Ovary (tissue), 9 donors: ENCODE results near the gene DCAF10. TPM values are rescaled to one million over a fixed set of nuclear protein-coding genes. Genes with fewer than 3 reads are reported as not detected.

Source experiments
- DNase-seq, 5 donors: peaks; one replicate each; pipeline ENCODE4 v3.0.0-alpha.2; 2019 to 2020
- H3K27ac ChIP-seq, 2 donors: fragments of 200-600 bp; one replicate each; pipeline versions ENCODE4 v1.5.1 to v1.8.0; 2019 to 2022
- H3K27me3 ChIP-seq: fragments of 200-600 bp; one replicate; pipeline ENCODE4 v1.8.0; 2022
- H3K36me3 ChIP-seq: fragments of 200-600 bp; sonication (generic); one replicate; pipeline ENCODE4 v1.5.1; 2019
- H3K4me1 ChIP-seq: one replicate; pipeline ENCODE4 v1.8.1; 2013; ENCODE audit warnings: mild to moderate bottlenecking, moderate library complexity; ENCODE audit not compliant: insufficient read depth
- H3K4me3 ChIP-seq: fragments of 200-600 bp; sonication (generic); one replicate; pipeline ENCODE4 v1.5.1; 2017
- H3K9me3 ChIP-seq, 2 donors: fragments of 200-600 bp in 1 of 2; sonication (generic) in 1 of 2; one replicate each; pipeline versions ENCODE4 v1.5.1 to v1.8.1; 2013 to 2019; ENCODE audit warnings: mild to moderate bottlenecking in 1 of 2, moderate library complexity in 1 of 2
- EP300 ChIP-seq: sonication (generic); formaldehyde crosslinking; IDR thresholded peaks from one replicate; pipeline ENCODE4 v1.6.1; 2017; ENCODE audit warnings: antibody characterized with exemption
- POLR2A ChIP-seq: fragments of 450-650 bp; IDR thresholded peaks from one replicate; pipeline ENCODE4 v1.6.1; 2017; ENCODE audit warnings: antibody characterized with exemption, mild to moderate bottlenecking, moderate library complexity
- WGBS, 3 donors: extraction: QIAGEN DNeasy Blood & Tissue Kit in 1 of 3; methylation state at CpG; one replicate each; pipeline versions ENCODE4 v1.1.5 to v1.1.7; 2013 to 2017; 5-methylcytosine and 5-hydroxymethylcytosine counted together
- intact Hi-C, 4 donors: fragments of 100-400 bp; cut with DNase I; formaldehyde crosslinking; loops; one replicate each; pipeline versions ENCODE4 v1.11.0 to v1.15.1; 2022 to 2023
- polyA plus RNA-seq, 2 donors: library from polyadenylated mRNA; stranded (reverse); fragments of 200-250 nt in 1 of 2; fragments of 350-450 nt in 1 of 2; fragmentation: Illumina TruSeq in 1 of 2; extraction: RNeasy Lipid Tissue Mini Kit (QIAGEN cat#74804) in 1 of 2; gene quantifications; one replicate each; pipeline ENCODE4 v1.2.3, GENCODE V29; 2013 to 2014
- total RNA-seq, 7 donors: library from RNA; depleted of rRNA in 2 of 7; stranded (reverse); fragments of >200 nt in 2 of 7; fragmentation: NEBNext Ultra II Directional in 3 of 7; extraction: Animal tissue kit (Norgen Biotek cat#: 25700) in 3 of 7; gene quantifications; one replicate each; pipeline versions ENCODE4 v1.1.0 to v1.2.4, GENCODE V29; 2016 to 2023
- TF ChIP-seq, protein P1 (sequence below), 3 donors: fragments of 450-650 bp in 2 of 3; fragments of 200-600 bp in 1 of 3; IDR thresholded peaks; one replicate each; pipeline versions ENCODE4 v1.5.1 to v1.8.0; 2016 to 2022; ENCODE audit warnings: antibody characterized with exemption in 3 of 3, mild to moderate bottlenecking in 1 of 3
- donor health status: DM: no; HTN: no; CAD: no; lungs with moderate emphysema.
- donor health status: DM: no; HTN: no; CAD: no.
- donor health status: Bipolar disorder and iron deficiency.
- donor health status: DM: yes; HTN: yes; CAD: no.
- donor health status: DM: no; HTN: no; CAD: no.
- donor health status: DM: yes; HTN: yes; CAD: no.

Gene DCAF10
- total and polyA plus RNA-seq, 9 donors: 9.0 to 39.8 (median 25.9) TPM

DNA sequence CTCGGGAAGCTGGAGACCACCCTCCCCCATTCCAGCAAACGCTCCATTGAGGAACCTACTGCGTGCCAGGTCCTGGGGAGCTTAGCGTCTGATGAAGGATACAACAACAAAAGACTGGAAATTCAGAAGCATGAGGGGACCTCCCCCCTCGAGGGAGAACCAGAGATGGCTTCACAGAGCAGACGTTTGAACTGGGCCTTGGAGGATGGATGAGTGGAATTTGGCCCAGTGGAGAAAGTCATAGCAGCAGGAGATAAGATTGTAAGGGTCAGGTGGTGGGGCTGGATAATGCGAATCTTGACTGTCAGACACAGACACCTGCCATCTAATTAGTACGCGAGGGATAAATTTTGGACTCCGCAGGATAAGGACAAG is 104.5 kb downstream of the DCAF10 start:
- no peaks in the 10 kb centered on the region for H3K27me3 ChIP-seq
- H3K4me1 ChIP-seq: peaks cover 6% of the 10 kb centered on the region
- intact Hi-C loops: no loop called here
- H3K36me3 ChIP-seq: no peaks in the 10 kb centered on the region
- 48 to 62% (median 49%) methylated on average over 10 of the region's 10 CpGs for WGBS, 3 donors
- H3K9me3 ChIP-seq: no peaks in the 10 kb centered on the region
- DNase-seq: no peak
- no peak for TF ChIP-seq EP300
- TF ChIP-seq, protein P1, sequence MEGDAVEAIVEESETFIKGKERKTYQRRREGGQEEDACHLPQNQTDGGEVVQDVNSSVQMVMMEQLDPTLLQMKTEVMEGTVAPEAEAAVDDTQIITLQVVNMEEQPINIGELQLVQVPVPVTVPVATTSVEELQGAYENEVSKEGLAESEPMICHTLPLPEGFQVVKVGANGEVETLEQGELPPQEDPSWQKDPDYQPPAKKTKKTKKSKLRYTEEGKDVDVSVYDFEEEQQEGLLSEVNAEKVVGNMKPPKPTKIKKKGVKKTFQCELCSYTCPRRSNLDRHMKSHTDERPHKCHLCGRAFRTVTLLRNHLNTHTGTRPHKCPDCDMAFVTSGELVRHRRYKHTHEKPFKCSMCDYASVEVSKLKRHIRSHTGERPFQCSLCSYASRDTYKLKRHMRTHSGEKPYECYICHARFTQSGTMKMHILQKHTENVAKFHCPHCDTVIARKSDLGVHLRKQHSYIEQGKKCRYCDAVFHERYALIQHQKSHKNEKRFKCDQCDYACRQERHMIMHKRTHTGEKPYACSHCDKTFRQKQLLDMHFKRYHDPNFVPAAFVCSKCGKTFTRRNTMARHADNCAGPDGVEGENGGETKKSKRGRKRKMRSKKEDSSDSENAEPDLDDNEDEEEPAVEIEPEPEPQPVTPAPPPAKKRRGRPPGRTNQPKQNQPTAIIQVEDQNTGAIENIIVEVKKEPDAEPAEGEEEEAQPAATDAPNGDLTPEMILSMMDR (IDR thresholded peaks at IDR 0.05): no peak
- TF ChIP-seq POLR2A: no peak
- peak overlapping the region; percentile 93 for H3K4me3 ChIP-seq
- H3K27ac ChIP-seq: no peak overlapping the region

DNA sequence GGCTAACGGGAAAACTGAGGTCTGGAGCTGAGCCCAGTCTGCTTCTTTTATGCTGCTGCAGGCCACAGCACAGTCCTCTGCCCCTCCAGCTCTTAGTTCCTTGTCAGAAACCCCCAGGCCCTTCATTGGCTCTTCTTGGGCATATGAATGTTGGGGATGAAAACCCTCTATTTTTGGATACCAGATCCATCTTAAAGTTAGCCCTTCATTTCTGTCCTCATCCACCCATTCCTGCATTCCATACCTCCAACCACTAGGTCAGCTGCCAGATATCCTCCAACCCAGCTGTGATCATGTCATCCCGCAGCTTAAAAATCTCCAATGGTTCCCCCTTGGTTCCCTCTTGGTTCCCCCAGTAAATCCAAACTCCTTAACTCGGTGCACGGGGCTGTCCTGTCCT is 105.2 kb downstream of the DCAF10 start:
- Histone ChIP-seq H3K27ac (no peak overlapping the region), H3K27me3 (no peaks in the 10 kb centered on the region), H3K4me3 (no peak overlapping the region), H3K36me3 (no peaks in the 10 kb centered on the region), H3K4me1 (peaks cover 6% of the 10 kb centered on the region), H3K9me3 (no peaks in the 10 kb centered on the region)
- no peak for TF ChIP-seq EP300
- TF ChIP-seq, protein P1 (IDR thresholded peaks at IDR 0.05): no peak
- no peak for TF ChIP-seq POLR2A
- no peak for DNase-seq
- 92 to 95% (median 94%) methylated on average over 4 of the region's 4 CpGs for WGBS, 3 donors
- intact Hi-C loops: no loop called here

DNA sequence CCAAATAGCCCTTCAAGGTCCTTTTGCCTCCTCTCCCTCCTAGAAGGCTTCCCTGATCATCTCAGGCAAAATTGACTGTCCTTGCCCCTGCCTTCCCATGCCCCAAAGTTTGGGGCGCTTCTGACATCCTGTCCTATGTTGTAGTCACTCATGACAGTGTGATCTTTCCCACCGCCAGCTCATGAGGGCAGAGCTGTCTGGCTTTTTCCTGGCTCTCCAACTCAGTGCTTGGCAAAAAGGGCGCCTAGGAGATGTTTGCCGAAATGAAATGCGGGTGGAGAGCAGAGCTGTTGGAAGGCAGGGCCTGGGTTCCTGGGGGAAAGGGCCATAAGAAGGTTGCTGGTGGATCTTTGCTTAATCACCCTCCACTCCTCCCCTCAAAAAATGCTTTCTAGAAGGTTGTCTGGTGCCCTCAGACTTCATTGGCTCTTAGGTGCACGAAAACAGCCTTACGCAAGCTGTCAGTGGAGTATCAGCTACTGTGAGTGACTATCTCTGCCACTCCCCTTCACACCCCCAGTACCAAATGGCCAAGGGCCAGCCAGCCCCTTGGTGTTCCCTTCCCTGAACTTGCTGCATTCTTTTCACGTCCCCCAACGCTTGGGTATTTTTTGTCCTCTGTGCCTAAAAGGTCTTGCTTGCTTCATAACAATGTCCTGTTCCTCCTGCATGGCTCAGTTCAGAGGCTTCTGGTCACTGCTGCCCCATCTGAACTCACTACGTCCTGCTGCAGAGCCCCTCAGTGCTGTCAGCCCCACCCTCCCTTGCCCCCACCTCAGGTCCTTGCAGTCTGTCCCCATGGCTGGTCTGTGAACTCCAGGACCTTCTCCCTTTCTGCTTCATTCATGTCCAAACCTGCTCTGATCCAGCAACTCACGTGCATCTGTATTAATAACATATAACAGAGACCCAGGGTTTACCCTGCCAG is 106.0 kb downstream of the DCAF10 start:
- peak in 1 of 5 donors; percentile 19 for DNase-seq
- intact Hi-C loops: no loop called here

DNA sequence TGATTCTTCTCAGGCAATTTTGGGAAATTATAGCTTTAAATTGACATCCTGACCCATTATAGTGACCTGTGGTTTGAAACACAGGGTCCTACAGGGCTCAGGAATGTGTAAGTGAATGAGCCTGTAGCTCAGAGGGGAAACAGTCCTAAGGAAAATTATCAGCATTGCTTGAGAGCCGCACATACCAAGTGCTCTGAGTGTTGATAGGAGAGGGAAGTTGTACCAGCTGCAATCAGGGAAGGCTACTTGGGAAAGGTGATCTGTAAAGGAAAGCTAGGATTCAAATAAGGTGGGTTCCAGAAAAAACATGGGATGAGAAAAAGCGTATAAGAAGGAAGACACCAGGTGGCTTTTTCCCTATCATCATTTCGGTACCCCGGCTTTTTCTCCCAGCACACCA is 107.7 kb downstream of the DCAF10 start:
- H3K9me3 ChIP-seq: no peaks in the 10 kb centered on the region
- no peak overlapping the region for H3K27ac ChIP-seq
- no peaks in the 10 kb centered on the region for H3K36me3 ChIP-seq
- peaks cover 4% of the 10 kb centered on the region for H3K4me1 ChIP-seq
- H3K27me3 ChIP-seq: no peaks in the 10 kb centered on the region
- no peak overlapping the region for H3K4me3 ChIP-seq
- DNase-seq: no peak
- TF ChIP-seq POLR2A (no peak), EP300 (no peak)
- TF ChIP-seq, protein P1 (IDR thresholded peaks at IDR 0.05): no peak
- 59 to 94% (median 69%) methylated on average over 4 of the region's 4 CpGs for WGBS, 3 donors
- intact Hi-C loops: no loop called here

More for the DNA sequence above, 106.0 kb downstream of the DCAF10 start:
- TF ChIP-seq POLR2A (no peak), EP300 (no peak)
- TF ChIP-seq, protein P1 (IDR thresholded peaks at IDR 0.05): no peak
- no peak overlapping the region for H3K4me3 ChIP-seq
- no peak overlapping the region for H3K27ac ChIP-seq
- H3K4me1 ChIP-seq: peaks cover 6% of the 10 kb centered on the region
- H3K36me3 ChIP-seq: no peaks in the 10 kb centered on the region
- no peaks in the 10 kb centered on the region for H3K27me3 ChIP-seq
- H3K9me3 ChIP-seq: no peaks in the 10 kb centered on the region
- WGBS, 3 donors: 81 to 85% (median 84%) methylated on average over 11 of the region's 11 CpGs
